GM21381 (cell line): ENCODE data around the gene PIP5K1C.
"Not testable (repeated sequence)": the region's sequence is repeated elsewhere in the genome, so short reads cannot be mapped to it uniquely, and the experiment has no call there.

ENCODE experiments used
- ATAC-seq: cut with Tn5 transposase; IDR thresholded peaks from one replicate; pipeline ENCODE4 v1.9.1; 2021; ENCODE audit warnings: mild to moderate bottlenecking, moderate library complexity; ENCODE audit not compliant: unreplicated experiment

PIP5K1C gene

DNA sequence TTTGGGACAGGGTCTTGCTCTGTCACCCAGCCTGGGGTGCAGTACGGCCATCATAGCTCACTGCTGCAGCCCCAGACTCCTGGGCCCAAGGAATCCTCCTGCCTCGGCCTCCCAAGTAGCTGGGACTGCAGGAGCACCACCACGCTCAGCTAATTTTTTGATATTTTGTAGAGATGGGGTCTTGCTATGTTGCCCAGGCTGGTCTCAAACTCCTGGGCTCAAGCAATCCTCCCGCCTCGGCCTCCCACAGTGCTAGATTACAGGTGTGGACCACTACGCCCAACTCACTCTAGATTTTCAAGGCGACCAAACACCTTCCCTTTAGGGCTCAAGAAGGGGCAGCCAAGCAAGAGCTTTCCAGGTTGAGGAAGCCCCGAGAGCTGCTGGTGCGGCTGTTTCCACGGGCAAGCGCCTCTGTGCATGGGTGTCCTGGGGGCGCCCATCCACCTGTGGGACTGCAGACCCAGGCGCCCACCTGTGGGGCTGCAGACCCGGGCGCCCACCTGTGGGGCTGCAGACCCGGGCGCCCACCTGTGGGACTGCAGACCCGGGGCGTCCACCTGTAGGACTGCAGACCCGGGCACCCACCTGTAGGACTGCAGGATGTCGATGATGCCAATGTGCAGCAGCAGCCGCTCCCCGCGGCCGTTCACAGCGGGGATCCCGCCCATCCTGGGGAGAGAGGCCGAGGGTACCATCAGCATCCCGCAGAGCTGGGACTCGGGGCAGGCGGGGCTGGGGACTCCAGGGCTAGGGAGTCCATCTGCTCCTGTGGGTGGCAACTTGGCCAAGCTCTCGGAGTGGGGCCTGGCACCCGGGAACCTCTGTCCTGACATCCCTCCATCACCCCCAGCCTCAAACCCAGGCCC is 52.0 kb downstream of the PIP5K1C start:
- no peak for ATAC-seq

DNA sequence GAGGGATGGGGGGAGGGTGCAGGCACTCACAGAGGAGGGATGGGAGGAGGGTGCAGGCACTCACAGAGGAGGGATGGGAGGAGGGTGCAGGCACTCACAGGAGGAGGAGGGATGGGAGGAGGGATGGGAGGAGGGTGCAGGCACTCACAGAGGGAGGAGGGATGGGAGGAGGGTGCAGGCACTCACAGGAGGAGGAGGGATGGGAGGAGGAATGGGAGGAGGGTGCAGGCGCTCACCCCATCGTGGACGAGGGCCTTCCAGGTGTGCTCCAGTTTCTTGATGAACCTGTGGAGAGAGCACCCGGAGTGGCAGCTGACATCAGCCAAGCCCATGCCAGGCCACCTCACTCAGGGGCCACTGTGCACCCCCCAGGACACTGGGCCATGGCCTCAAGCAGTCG is 53.2 kb downstream of the PIP5K1C start:
- ATAC-seq, result not testable (repeated sequence)

DNA sequence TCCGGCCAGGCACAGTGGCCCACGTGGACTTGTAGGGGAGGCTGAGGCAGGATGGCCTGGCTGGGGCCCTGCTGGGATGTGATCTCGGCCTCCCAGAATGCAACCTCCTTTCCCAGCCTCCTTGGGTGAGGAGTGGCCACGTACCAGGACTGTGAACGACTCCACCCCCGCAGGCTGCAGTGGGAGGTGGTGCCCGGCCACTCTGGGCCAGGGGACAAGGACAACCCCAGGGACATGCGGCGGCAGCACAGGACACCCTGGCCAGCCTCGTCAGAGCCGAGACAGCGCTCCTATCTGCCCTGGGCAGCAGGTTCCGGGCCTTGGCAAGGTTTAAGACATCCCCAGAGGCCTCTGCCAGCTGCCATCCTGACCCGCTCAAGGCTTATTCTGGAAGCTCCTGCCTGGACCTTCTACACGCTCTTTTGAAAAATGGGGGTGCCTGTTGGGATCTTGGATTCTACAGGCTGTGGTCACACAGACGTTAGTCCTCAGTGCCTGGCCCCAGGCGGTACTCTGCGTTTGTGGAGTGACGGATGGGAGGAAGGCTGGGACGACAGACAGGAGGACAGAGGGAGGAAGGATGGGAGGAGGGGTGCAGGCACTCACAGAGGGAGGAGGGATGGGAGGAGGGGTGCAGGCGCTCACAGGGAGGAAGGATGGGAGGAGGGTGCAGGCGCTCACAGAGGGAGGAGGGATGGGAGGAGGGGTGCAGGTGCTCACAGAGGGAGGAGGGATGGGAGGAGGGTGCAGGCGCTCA is 53.8 kb downstream of the PIP5K1C start:
- no peak for ATAC-seq

DNA sequence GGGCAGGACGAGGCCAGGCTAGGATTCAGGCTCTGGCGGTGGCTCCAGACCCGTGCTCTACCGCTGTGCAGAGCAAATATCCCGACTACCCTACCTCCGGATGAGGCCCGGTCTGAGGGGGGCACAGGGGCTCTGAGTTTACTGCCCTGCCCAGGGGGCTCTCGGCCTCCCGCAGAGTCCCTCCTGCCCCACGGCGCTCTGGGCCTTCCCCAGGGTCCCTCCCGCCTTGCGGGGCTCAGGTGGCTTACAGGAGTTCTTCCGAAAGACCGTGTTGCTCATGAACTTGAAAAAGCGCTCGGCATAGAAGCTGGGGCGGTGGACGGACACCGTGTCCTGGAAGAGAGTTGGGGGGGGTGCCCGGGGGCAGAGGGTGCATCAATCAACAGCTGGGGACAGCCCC is 54.5 kb downstream of the PIP5K1C start:
- ATAC-seq, result no peak

DNA sequence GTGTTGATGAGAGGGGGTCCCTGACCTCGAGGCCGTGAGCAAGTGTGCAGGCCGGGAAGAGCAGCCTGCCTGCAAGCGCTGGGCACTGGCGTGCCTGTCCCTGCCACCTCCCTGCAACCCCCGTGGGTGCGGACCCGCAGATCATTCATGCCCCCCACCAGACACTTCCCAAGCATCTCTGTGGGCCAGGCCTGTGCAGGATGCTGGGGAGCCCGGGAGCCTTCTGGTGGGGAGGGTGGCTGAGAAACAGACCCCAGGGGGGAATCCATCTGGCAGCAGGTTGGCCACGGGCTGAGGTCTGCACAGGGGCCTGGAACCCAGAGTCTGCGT is 55.2 kb downstream of the PIP5K1C start:
- no peak for ATAC-seq

DNA sequence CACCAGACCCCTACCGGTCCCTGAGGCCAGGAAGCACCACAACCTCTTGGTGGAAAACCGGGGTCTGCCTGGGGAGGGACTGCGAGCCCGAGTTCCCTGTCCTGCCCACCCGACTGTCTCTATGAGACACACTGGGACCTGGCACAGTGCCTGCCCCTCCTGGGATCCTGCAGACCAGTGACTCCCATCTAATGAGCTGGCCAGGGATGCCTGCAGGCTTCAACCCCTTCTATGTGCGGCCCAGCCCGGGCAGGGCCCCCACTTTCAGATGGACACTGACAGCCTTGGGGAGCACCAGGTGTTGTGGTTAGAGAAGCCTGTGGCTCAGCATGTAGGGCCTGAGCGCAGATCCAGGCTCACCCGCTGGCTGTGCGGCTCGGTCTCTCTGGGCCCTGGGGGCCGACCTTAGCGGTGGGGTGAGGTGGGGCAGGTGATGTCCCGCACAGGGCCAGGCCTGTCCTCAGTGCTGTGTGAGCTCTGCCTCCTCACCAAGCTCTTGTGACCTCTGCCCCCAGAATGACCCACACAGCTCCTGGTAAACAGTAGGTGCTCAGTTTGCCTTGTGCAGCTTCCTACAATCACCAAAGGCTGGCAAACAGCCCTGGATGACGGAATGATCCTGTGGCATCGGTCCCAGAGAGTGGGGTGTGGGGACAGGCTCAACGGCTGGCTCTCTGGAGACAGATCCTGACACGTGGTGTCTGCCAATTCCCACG is 55.8 kb downstream of the PIP5K1C start:
- no peak for ATAC-seq

DNA sequence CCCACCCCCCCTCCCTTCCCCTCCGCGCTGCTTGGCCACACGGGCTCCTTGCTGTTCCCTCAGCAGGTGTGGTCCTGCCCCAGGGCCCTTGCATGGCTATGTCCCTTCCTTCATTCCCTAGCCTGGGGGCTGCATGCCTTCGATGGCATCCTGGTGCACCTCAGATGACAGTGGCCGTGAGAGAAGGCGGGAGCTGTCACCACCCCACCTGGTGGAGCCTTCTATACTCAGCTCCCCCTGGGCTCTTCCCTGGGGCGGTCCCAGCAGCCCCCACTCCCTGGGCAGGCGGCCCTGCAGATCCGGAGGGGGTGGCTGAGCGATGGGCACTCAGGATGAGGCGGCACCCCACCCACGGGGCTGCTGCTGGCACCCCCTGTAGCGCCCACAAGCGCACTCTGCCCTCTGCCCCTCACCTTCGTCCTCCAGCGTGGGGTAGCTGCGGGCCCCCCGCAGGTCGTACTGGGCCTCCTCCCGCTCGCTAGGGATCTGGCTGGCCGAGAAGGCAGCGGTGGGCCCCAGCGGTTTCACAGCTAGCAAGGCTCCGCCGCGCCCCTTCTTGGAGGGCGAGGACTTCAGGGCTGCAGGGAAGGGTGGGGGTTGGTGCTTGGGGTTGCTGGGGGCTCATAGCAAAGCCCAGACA is 56.5 kb downstream of the PIP5K1C start:
- no peak for ATAC-seq

DNA sequence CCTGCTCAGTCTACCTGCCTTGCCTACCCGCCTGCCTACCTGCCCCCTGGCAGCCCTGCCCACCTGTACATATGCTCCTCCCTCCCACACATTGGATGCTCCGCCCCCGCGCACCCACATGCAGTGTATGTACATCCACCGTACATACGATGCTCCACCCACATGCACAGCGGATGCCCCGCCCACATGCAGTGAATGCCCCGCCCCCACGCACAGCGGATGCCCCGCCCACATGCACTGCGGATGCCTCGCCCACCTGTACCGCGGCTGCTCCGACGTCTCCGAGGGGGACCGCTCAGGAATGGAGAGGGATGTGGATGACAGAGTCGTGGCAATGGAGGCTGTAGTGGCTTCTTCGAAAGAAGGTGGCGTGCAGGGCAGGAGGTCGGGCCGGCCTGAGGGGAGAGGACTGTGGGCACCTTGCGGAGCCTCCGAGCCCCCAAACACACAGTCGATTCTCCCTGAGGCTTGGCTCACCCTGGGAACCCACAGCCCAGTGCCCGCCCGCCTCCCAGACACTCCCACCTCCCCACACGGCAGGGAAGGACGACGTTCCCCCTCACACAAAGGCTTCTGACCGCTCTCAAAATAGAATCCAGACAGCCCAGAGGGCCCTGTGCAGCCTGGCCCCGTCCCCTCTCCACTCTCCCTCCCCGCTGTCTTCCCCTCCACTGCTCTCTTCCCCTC is 57.1 kb downstream of the PIP5K1C start:
- no peak for ATAC-seq

DNA sequence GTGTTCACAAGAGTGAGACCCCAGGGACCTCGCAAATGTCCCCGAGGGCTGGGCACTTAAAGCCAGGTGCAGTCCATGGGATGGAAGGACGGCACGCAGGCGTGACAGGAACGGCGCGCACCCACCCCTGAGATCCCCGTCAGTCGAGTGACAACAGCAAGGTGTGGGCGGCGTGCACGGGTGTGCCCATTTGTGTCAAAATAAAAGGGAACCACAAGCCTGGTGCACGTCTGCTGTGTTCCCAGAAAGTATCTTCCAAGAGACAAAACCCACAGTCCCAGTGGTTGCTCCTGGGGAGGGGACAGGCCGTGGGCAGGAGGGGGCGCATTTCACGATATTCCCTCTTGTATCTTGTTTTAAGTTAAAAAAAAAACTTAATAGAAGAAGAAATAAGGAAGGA is 58.0 kb downstream of the PIP5K1C start:
- ATAC-seq, result no peak

DNA sequence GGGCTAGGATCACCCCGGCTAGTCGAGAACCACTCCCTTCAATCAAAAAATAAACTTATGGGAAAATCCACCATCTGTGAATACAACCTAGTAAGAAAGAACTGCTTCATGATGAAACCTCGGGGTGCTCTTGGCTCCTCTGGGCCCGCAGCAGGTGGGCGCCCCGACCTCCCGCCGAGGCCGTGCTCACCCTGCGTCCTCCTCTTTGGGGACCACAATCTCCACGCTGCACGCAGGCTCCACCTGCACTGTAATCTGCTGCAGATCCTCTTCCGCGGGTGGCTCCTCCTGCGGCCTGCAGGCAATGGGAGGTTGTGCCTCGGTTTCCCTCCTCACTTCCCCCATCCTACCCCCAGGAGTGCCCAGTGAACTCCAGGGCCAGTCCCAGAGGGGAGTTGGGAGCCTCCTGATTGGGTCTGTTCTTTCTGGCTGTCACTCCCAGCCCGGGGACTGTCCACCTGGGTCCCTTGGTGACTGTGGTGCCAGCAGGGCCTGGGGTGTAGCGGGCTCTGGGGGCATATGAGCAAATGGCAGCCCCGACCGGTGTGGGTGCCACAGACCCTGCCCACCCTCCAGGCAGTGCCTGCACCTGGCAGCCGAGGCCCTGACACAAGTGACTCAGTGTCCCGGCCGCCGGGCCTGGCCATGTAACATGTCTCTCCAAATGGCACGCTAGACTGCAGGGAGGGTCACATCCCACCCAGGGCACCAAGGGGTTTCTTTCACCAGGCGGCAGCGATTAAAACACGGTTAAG is 58.6 kb downstream of the PIP5K1C start:
- no peak for ATAC-seq

DNA sequence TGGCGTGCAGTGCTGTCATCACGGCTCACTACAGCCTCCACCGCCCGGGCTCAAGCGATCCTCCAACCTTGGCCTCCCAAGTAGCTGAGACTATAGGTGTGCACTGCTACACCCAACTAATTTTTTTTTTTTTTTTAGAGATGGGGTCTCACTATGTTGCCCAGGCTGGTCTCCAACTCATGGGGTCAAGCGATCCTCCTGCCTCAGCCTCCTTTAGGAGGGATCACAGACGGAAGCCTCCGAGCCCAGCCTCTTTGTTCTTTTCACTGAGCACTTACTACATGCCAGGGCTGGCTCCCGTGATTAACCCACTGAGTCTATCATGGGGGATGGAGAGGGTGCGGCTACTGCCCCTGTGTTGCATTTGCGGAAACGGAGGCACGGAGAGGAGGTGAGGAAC is 60.8 kb downstream of the PIP5K1C start:
- no peak for ATAC-seq

DNA sequence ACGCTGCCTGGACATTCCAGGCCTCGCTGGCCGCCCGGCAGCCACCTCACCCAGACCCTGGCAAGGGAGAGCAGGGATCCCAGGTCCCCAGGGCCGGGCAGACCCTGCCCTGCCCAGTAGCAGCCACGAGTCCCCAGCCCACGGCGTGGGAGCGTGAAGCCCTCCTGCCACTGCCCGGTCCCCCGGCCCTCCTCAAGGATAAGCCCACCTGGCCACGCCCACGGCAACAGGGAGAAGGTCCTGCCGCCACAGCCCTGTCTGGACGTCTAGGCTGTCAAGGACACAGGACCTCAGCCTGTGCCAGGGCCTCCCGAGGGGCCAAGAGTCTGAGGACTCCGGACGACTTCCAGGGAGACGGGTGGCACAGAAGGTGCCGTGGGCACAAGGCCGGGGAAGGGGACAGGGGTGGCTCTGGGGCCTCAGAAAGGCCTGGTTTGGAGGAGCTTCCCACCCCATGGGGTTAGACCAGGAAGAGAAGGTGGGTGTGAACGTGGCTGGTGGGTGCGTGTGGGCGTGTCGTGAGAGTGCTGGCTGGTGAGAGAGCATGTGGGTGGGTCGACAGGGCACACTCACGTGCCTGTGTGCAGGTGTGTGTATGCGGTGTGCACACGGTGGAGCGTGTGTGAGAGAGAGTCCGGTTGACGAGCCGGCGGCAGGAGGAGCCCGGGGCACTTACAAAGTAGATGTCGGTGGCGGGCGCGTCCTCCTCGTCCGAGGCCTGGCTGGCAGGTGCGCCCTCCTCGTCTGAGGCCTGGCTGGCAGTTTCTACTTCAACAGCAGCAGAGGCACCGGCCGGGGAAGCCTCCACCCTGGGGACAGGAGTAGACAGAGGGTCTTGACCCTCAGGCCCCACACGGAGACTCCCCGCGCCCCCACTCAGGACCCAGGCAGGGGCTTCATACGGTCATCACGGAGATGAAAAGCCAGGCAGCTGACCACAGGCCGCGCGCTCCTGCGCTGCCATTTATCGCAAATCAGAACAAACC is 61.8 kb downstream of the PIP5K1C start:
- no peak for ATAC-seq

DNA sequence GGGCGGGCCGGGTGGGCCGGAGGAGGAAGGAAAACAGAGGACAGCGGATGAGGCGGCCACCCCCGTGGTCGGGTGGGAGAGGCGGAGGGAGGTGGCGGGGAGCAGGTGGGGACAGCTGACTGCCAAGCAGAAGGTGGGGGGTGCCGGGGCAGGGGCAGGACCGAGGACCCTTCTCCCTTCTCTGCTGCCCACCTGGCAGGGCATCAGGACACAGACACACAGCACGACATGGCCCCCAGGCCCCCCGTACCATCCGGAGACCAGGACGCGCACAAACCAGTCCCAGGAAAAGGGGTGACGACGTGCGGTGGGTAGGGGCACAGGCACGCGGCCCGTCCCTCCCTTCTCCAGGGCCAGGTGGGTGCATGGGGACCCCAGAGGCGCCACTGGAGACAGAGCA is 62.6 kb downstream of the PIP5K1C start:
- ATAC-seq, result no peak

DNA sequence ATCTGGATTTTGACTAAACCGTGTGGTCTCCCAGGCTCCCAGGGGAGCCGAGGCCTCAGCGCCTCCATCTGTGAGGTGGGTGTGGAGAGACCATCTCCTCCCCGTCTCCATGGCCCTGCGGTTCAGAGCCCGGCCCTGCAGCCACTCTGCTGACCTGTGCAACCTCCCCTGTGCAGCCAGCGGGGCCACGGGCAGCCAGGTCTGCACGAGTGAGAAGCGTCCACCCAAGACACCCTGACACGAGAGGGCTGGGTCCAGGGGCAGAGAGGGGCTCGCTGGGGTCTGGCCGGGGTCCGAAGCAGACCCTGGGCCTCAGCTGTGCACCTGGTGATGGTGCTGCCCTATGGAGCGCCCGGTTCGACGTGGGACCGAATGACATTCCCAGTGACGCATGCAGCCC is 63.3 kb downstream of the PIP5K1C start:
- ATAC-seq, result no peak

DNA sequence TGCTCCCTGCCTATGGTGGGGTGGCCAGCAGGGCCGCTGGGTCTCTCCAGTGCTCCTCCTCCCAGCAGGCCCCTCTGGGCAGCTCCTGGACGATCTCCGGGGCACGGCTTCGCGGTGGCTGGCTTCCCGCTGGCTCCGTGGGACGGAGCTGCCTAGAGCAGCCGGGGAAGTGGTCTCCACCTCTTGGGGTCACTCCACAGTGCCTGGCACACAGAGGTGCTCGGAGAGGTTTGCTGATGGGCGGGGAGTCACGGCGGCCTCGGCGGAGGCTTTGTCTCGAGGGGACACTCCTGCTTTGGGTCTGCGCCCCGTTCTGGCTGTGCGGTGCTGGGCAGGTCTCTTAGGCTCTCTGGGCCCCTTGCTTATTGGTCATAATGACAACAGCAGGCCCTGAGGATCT is 63.8 kb downstream of the PIP5K1C start:
- no peak for ATAC-seq

DNA sequence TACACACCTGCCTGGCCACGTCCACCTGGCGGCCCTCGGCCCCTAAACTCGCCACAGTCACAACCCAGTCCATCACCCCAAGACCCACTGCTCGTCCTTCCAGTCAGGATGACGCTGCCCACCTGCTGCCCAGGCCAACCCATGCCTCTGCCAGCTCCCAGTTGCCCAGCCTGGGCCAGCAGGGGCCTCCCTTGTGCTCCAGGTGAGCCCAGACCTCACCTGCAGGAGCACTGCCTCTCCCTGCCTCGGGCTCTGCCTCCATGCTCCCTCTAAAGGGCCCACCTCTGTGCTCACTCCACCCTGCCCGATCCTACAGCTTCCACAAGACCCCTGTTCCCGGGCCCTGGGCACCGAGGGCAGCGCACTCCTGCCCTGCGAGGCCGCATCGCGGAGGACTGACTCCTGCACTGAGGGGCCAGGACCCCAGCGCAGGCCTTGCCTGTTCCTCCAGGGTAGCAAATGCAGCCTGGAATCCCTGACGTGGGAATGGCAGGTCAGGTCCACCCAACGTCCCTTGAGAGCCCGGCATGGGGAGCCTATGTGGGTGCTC is 65.7 kb downstream of the PIP5K1C start:
- ATAC-seq, result no peak

DNA sequence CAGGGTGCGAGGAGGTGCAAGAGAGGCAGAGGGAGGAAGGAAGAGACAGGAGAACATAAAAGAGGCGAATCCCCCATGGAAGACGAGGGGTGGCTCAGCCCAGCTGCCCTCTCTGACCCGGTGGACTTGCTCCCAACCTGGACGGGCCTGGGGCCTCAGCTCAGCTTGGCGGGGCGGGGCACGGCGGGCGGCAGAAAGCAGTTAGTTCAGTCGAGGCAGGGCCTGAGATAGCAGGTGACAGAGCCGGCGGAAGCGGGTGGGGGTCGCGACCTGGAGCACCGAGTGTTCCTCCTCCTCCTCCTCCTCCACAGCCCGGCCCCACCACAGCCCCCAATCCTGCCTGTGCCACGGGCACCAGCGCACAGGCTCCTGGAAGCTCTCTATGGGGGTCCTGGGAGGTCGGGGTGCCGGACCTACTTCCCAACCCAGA is 66.7 kb downstream of the PIP5K1C start:
- no peak for ATAC-seq

DNA sequence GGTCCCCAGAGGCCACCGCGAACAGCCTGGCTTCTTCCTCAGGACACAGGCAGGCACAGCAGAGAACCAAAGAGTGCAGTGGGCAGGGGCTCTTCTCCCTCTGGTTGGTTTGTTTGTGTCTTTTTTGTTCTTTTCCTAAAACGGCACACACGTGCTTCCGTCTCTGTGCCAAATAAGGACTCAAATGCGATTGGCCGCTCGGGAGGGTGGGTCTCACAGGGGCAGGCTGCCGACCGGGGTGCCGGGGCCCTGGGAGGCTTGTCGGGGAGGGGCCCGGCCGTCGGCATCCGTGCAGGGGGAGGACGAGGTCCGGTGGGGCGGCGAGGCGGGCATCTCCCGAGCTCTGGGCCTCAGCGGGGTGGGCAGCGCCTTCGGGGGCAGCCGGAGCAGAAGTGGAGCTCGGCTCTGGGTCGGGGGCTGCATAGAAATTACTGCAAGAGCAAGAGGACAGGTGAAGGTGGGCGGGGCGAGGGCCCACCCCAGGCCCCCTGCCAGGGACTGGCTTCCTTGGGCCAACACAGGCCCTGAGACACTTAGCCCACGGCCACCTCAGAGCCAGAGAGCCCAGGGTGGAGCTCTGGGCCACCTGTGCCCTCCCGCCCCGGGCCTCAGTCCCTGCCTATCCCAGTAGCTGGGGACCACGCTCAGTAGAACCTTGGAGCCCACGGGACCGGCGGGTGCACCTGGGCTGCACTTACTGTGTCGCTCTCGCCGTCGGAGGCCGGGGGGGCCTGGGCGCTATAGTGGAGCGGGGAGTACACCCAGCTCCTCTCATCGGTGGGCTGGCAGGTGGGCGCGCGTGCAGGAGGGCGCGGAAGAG is 67.3 kb downstream of the PIP5K1C start:
- ATAC-seq, result no peak
